ENCODE data around the gene PCDH12. TPM values are rescaled to one million over a fixed set of nuclear protein-coding genes. Genes with fewer than 3 reads are reported as not detected.
"Not testable (repeated sequence)": the region's sequence is repeated elsewhere in the genome, so short reads cannot be mapped to it uniquely, and the experiment has no call there.

PCDH12 gene
- total RNA-seq, 1 donor from 2014 or later, result not detected

- peaks cover 5% of the 10 kb centered on the region for H4K20me1 ChIP-seq (ENCODE audit: low read depth)
- peaks cover 12% of the 10 kb centered on the region for H3F3A ChIP-seq (ENCODE audit: low read depth)
- peaks cover 15% of the 10 kb centered on the region for H3K4me1 Mint-ChIP-seq
- peaks cover 2% of the 10 kb centered on the region for H3K27me3 Mint-ChIP-seq (ENCODE audit: insufficient read depth, low read depth)
- H3K36me3 Mint-ChIP-seq, result peaks cover 22% of the 10 kb centered on the region
- no peak overlapping the region for H3K27ac ChIP-seq
- peaks cover 28% of the 10 kb centered on the region for H3K79me2 ChIP-seq (ENCODE audit: low read depth)
- no peaks in the 10 kb centered on the region for H3K9me3 ChIP-seq (ENCODE audit: low read depth)
- H3K27ac Mint-ChIP-seq, result no peak overlapping the region
- DNase-seq (ENCODE audit: low spot score), result no peak
- H3K4me2 ChIP-seq, result no peak overlapping the region
- no peak overlapping the region for H2AFZ ChIP-seq (replicated peaks)
- TF ChIP-seq CTCF (IDR thresholded peaks at IDR 0.05), result no peak
- TF ChIP-seq EZH2 (IDR thresholded peaks at IDR 0.05), result no peak
- TF ChIP-seq EZH2phosphoT487 (IDR thresholded peaks at IDR 0.05), result no peak
- no peaks in the 10 kb centered on the region for H3K36me3 ChIP-seq
- no peaks in the 10 kb centered on the region for H3K27me3 ChIP-seq
- H3K4me1 ChIP-seq, result peaks cover 6% of the 10 kb centered on the region
- no peak overlapping the region for H3K4me3 Mint-ChIP-seq
- H3K4me3 ChIP-seq, result no peak overlapping the region
- no peak overlapping the region for H3K9ac ChIP-seq
- no peaks in the 10 kb centered on the region for H3K9me3 Mint-ChIP-seq
Measured at GRCh38 chr5:141926434-141926833, 31.6 kb downstream of the PCDH12 start.

- peak within 1 kb of the TSS; percentile 98 for H2AFZ ChIP-seq (replicated peaks)
- no peaks in the 10 kb centered on the region for H3K36me3 ChIP-seq
- H3K27me3 Mint-ChIP-seq (ENCODE audit: insufficient read depth, low read depth), result peaks cover 2% of the 10 kb centered on the region
- peaks cover 28% of the 10 kb centered on the region for H3K79me2 ChIP-seq (ENCODE audit: low read depth)
- peak within 1 kb of the TSS; percentile 92 for H3K27ac ChIP-seq
- H3K4me1 ChIP-seq, result peaks cover 6% of the 10 kb centered on the region
- H3K4me3 ChIP-seq, result peak within 1 kb of the TSS; percentile 77
- peak within 1 kb of the TSS; percentile 94 for H3K4me2 ChIP-seq
- H3K36me3 Mint-ChIP-seq, result peaks cover 12% of the 10 kb centered on the region
- TF ChIP-seq CTCF (IDR thresholded peaks at IDR 0.05) (no peak), EZH2phosphoT487 (IDR thresholded peaks at IDR 0.05) (no peak), EZH2 (IDR thresholded peaks at IDR 0.05) (no peak)
- H3K4me1 Mint-ChIP-seq, result peaks cover 15% of the 10 kb centered on the region
- no peaks in the 10 kb centered on the region for H3K9me3 ChIP-seq (ENCODE audit: low read depth)
- H3K4me3 Mint-ChIP-seq, result peak within 1 kb of the TSS; percentile 88
- peak within 1 kb of the TSS; percentile 82 for H3K9ac ChIP-seq
- H3K27me3 ChIP-seq, result no peaks in the 10 kb centered on the region
- no peaks in the 10 kb centered on the region for H3K9me3 Mint-ChIP-seq
- DNase-seq (ENCODE audit: low spot score), result peak; percentile 95
- peaks cover 16% of the 10 kb centered on the region for H3F3A ChIP-seq (ENCODE audit: low read depth)
- H3K27ac Mint-ChIP-seq, result peak within 1 kb of the TSS; percentile 46
- peaks cover 5% of the 10 kb centered on the region for H4K20me1 ChIP-seq (ENCODE audit: low read depth)
Measured at GRCh38 chr5:141923448-141924313, 34.3 kb downstream of the PCDH12 start, which contains the start of gene DELE1. Gene DELE1, plus strand, starts transcription at chr5:141923871. Its CDS starts 71 bp downstream, at chr5:141923942.

- H3K9me3 Mint-ChIP-seq; H3K36me3 Mint-ChIP-seq; DNase-seq (ENCODE audit: low spot score); H3K36me3 ChIP-seq; H3K27me3 Mint-ChIP-seq (ENCODE audit: insufficient read depth, low read depth); H3K27ac ChIP-seq; H3K4me1 ChIP-seq; H3K27me3 ChIP-seq; H3K9me3 ChIP-seq (ENCODE audit: low read depth); H4K20me1 ChIP-seq (ENCODE audit: low read depth): not testable (repeated sequence)
- Histone ChIP-seq H3K79me2 (ENCODE audit: low read depth) (peaks cover 28% of the 10 kb centered on the region), H3K9ac (peak overlapping the region; percentile 82), H3K4me2 (peak overlapping the region; percentile 94), H3F3A (ENCODE audit: low read depth) (peaks cover 16% of the 10 kb centered on the region), H2AFZ (replicated peaks) (peak overlapping the region; percentile 98), H3K4me3 (peak overlapping the region; percentile 77)
- Mint-ChIP-seq H3K27ac (peak overlapping the region; percentile 46), H3K4me3 (peak overlapping the region; percentile 88), H3K4me1 (peaks cover 15% of the 10 kb centered on the region)
Measured at GRCh38 chr5:141922827-141923447, 35.1 kb downstream of the PCDH12 start.

Data from neural progenitor cell (in vitro differentiated cells).